Measurements from ENCODE around the gene SMIM24.

DNA sequence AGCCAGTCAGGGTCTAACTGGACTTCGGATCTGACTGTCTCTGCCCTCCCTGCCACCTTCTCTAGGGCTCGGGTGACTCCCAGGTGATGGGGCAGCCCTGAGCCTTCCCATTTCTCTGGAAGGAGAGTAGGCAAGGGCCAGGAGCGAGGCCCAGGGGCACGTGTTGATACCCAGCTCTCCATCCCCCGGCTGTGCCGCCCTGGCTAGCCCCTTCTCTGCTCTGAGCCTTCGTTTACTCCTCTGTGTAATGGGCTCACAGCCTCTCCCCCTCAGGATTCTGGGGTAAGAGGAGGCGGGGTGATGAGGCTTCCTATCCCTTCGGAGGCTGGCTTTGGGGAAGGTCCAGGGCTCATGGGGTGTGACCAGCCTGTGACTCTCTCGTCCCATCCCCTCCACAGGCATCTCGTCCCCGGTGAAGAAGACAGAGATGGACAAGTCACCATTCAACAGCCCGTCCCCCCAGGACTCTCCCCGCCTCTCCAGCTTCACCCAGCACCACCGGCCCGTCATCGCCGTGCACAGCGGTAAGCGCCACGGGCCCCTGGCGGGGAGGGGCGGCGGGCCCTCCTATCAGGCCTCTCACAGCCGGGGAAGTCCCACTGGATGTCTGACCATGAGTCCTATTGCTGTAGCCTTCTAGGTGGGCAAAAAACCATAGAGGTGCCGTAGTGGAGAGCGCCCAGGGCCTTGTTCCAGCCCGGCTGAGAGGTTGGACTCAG lies 31.6 kb downstream of the SMIM24 start:
- TF ChIP-seq, protein P1, sequence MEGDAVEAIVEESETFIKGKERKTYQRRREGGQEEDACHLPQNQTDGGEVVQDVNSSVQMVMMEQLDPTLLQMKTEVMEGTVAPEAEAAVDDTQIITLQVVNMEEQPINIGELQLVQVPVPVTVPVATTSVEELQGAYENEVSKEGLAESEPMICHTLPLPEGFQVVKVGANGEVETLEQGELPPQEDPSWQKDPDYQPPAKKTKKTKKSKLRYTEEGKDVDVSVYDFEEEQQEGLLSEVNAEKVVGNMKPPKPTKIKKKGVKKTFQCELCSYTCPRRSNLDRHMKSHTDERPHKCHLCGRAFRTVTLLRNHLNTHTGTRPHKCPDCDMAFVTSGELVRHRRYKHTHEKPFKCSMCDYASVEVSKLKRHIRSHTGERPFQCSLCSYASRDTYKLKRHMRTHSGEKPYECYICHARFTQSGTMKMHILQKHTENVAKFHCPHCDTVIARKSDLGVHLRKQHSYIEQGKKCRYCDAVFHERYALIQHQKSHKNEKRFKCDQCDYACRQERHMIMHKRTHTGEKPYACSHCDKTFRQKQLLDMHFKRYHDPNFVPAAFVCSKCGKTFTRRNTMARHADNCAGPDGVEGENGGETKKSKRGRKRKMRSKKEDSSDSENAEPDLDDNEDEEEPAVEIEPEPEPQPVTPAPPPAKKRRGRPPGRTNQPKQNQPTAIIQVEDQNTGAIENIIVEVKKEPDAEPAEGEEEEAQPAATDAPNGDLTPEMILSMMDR (conservative IDR thresholded peaks at IDR 0.05; ENCODE audit: low read depth in 2 of 2), result no peak
- TF ChIP-seq ZNF331 (CRISPR knock-in tag; IDR thresholded peaks at IDR 0.05; ENCODE audit: low read depth) (no peak), EZH2 (IDR thresholded peaks at IDR 0.05; ENCODE audit: low read depth, unreplicated experiment) (no peak)
- TF ChIP-seq, protein P2, sequence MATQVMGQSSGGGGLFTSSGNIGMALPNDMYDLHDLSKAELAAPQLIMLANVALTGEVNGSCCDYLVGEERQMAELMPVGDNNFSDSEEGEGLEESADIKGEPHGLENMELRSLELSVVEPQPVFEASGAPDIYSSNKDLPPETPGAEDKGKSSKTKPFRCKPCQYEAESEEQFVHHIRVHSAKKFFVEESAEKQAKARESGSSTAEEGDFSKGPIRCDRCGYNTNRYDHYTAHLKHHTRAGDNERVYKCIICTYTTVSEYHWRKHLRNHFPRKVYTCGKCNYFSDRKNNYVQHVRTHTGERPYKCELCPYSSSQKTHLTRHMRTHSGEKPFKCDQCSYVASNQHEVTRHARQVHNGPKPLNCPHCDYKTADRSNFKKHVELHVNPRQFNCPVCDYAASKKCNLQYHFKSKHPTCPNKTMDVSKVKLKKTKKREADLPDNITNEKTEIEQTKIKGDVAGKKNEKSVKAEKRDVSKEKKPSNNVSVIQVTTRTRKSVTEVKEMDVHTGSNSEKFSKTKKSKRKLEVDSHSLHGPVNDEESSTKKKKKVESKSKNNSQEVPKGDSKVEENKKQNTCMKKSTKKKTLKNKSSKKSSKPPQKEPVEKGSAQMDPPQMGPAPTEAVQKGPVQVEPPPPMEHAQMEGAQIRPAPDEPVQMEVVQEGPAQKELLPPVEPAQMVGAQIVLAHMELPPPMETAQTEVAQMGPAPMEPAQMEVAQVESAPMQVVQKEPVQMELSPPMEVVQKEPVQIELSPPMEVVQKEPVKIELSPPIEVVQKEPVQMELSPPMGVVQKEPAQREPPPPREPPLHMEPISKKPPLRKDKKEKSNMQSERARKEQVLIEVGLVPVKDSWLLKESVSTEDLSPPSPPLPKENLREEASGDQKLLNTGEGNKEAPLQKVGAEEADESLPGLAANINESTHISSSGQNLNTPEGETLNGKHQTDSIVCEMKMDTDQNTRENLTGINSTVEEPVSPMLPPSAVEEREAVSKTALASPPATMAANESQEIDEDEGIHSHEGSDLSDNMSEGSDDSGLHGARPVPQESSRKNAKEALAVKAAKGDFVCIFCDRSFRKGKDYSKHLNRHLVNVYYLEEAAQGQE (IDR thresholded peaks at IDR 0.05; ENCODE audit: unreplicated experiment), result no peak

Data from GM23338 (cell line).